ENCODE results near the gene PKD2L1.
A peak's percentile ranks its signal among the peaks of the same experiment; 100 is the strongest.
"Not testable (repeated sequence)": the region's sequence is repeated elsewhere in the genome, so short reads cannot be mapped to it uniquely, and the experiment has no call there.

The PKD2L1 gene

GRCh38 chr10:100330079-100330478 is at the start of gene PKD2L1:
TSS of gene PKD2L1 (minus strand) at chr10:100330228. CDS start at chr10:100330103, 125 bp downstream.
- no peak for DNase-seq

GRCh38 chr10:100377830-100378229 is 47.8 kb upstream of the PKD2L1 start:
- DNase-seq = no peak

GRCh38 chr10:100376656-100377055 is 46.6 kb upstream of the PKD2L1 start:
- DNase-seq = not testable (repeated sequence)

GRCh38 chr10:100374677-100375353 is 44.8 kb upstream of the PKD2L1 start:
- DNase-seq = not testable (repeated sequence)

- no peak for DNase-seq
These were observed 44.2 kb upstream of the PKD2L1 start for GRCh38 chr10:100374200-100374655.

- peak; percentile 91 for DNase-seq
These were observed 43.5 kb upstream of the PKD2L1 start for GRCh38 chr10:100373298-100374199.

GRCh38 chr10:100372415-100373297 is 42.6 kb upstream of the PKD2L1 start:
- DNase-seq = no peak

- no peak for DNase-seq
These were observed 41.5 kb upstream of the PKD2L1 start for GRCh38 chr10:100371482-100372027.

GRCh38 chr10:100370714-100371481 is 40.9 kb upstream of the PKD2L1 start:
- no peak for DNase-seq

- no peak for DNase-seq
These were observed 38.7 kb upstream of the PKD2L1 start for GRCh38 chr10:100368721-100369120.

GRCh38 chr10:100364735-100365391 is 34.8 kb upstream of the PKD2L1 start:
- DNase-seq = peak; percentile 88

- DNase-seq = no peak
These were observed 34.1 kb upstream of the PKD2L1 start for GRCh38 chr10:100364175-100364574.

GRCh38 chr10:100362570-100363496 is 32.8 kb upstream of the PKD2L1 start:
- no peak for DNase-seq

GRCh38 chr10:100360234-100360633 is 30.2 kb upstream of the PKD2L1 start:
- no peak for DNase-seq

- DNase-seq = no peak
These were observed 29.6 kb upstream of the PKD2L1 start for GRCh38 chr10:100359529-100360150.

- no peak for DNase-seq
These were observed 29.0 kb upstream of the PKD2L1 start for GRCh38 chr10:100359030-100359432.

- DNase-seq = no peak
These were observed 27.2 kb upstream of the PKD2L1 start for GRCh38 chr10:100357059-100357858.
